Mucosa of stomach (tissue), 1 donor: ENCODE data around the gene MAN1B1.

Source experiments
- H3K27me3 ChIP-seq: one replicate; pipeline ENCODE4 v1.7.0; 2013; ENCODE audit warnings: mild to moderate bottlenecking, low read length; ENCODE audit not compliant: control insufficient read depth, insufficient read depth
- H3K36me3 ChIP-seq: one replicate; pipeline ENCODE4 v1.7.0; 2013; ENCODE audit warnings: low read length; ENCODE audit not compliant: control insufficient read depth, insufficient read depth
- H3K4me1 ChIP-seq: one replicate; pipeline ENCODE4 v1.7.0; 2013; ENCODE audit warnings: mild to moderate bottlenecking, low read length; ENCODE audit not compliant: control insufficient read depth, insufficient read depth
- H3K4me3 ChIP-seq: one replicate; pipeline ENCODE4 v1.7.0; 2013; ENCODE audit warnings: low read length
- H3K9ac ChIP-seq: one replicate; pipeline ENCODE4 v1.7.0; 2013; ENCODE audit warnings: mild to moderate bottlenecking, low read length, moderate library complexity
- H3K9me3 ChIP-seq: one replicate; pipeline ENCODE4 v1.7.0; 2013; ENCODE audit warnings: mild to moderate bottlenecking, low read length, moderate library complexity; ENCODE audit not compliant: control insufficient read depth
- donor health status: Pancreatic carcinoma.

MAN1B1 gene

GRCh38 chr9:137045294-137046087 lies 41.3 kb upstream of the MAN1B1 start:
- H3K27me3 ChIP-seq, result peaks cover 18% of the 10 kb centered on the region
- no peaks in the 10 kb centered on the region for H3K9me3 ChIP-seq
- peaks cover 36% of the 10 kb centered on the region for H3K4me1 ChIP-seq
- H3K36me3 ChIP-seq, result no peaks in the 10 kb centered on the region
- H3K4me3 ChIP-seq, result peak overlapping the region; percentile 71
- peak overlapping the region; percentile 61 for H3K9ac ChIP-seq

- Histone ChIP-seq H3K9me3 (no peaks in the 10 kb centered on the region), H3K27me3 (peaks cover 18% of the 10 kb centered on the region), H3K4me3 (peak within 1 kb of the TSS; percentile 71), H3K4me1 (peaks cover 36% of the 10 kb centered on the region), H3K9ac (peak within 1 kb of the TSS; percentile 61), H3K36me3 (no peaks in the 10 kb centered on the region)
Measured at GRCh38 chr9:137046088-137046787, 40.5 kb upstream of the MAN1B1 start, which contains the start of gene NPDC1. TSS of gene NPDC1 (minus strand) at chr9:137046177. CDS start at chr9:137045989, 188 bp downstream.

GRCh38 chr9:137048655-137049543 lies 37.9 kb upstream of the MAN1B1 start:
- Histone ChIP-seq H3K4me1 (peaks cover 30% of the 10 kb centered on the region), H3K4me3 (no peak overlapping the region), H3K9ac (no peak overlapping the region), H3K36me3 (no peaks in the 10 kb centered on the region), H3K27me3 (peaks cover 30% of the 10 kb centered on the region), H3K9me3 (no peaks in the 10 kb centered on the region)

GRCh38 chr9:137049544-137050449 lies 37.0 kb upstream of the MAN1B1 start:
- Histone ChIP-seq H3K27me3 (peaks cover 34% of the 10 kb centered on the region), H3K4me1 (peaks cover 29% of the 10 kb centered on the region), H3K9me3 (no peaks in the 10 kb centered on the region), H3K4me3 (no peak overlapping the region), H3K9ac (no peak overlapping the region), H3K36me3 (no peaks in the 10 kb centered on the region)

GRCh38 chr9:137050570-137050969 lies 36.2 kb upstream of the MAN1B1 start:
- H3K9ac ChIP-seq, result no peak overlapping the region
- H3K4me1 ChIP-seq, result peaks cover 31% of the 10 kb centered on the region
- no peak overlapping the region for H3K4me3 ChIP-seq
- peaks cover 34% of the 10 kb centered on the region for H3K27me3 ChIP-seq
- no peaks in the 10 kb centered on the region for H3K36me3 ChIP-seq
- no peaks in the 10 kb centered on the region for H3K9me3 ChIP-seq

GRCh38 chr9:137051145-137051724 lies 35.5 kb upstream of the MAN1B1 start:
- H3K9ac ChIP-seq, result no peak overlapping the region

GRCh38 chr9:137052293-137052692 lies 34.5 kb upstream of the MAN1B1 start:
- no peaks in the 10 kb centered on the region for H3K9me3 ChIP-seq
- H3K36me3 ChIP-seq, result no peaks in the 10 kb centered on the region
- H3K4me1 ChIP-seq, result peaks cover 41% of the 10 kb centered on the region
- H3K4me3 ChIP-seq, result no peak overlapping the region
- H3K27me3 ChIP-seq, result peaks cover 32% of the 10 kb centered on the region
- H3K9ac ChIP-seq, result no peak overlapping the region

More at GRCh38 chr9:137051145-137051724, 35.5 kb upstream of the MAN1B1 start:
- Histone ChIP-seq H3K4me3 (no peak overlapping the region), H3K27me3 (peaks cover 34% of the 10 kb centered on the region), H3K9me3 (no peaks in the 10 kb centered on the region), H3K4me1 (peaks cover 37% of the 10 kb centered on the region), H3K36me3 (no peaks in the 10 kb centered on the region)

GRCh38 chr9:137052998-137053943 lies 33.5 kb upstream of the MAN1B1 start:
- no peaks in the 10 kb centered on the region for H3K9me3 ChIP-seq
- no peaks in the 10 kb centered on the region for H3K36me3 ChIP-seq
- peaks cover 27% of the 10 kb centered on the region for H3K27me3 ChIP-seq
- peak overlapping the region; percentile 55 for H3K9ac ChIP-seq
- peaks cover 47% of the 10 kb centered on the region for H3K4me1 ChIP-seq
- H3K4me3 ChIP-seq, result no peak overlapping the region

GRCh38 chr9:137053944-137054931 lies 32.5 kb upstream of the MAN1B1 start, which contains the start of gene ENTPD2:
TSS of gene ENTPD2 (minus strand) at chr9:137054061. CDS start at chr9:137053997, 64 bp downstream.
- Histone ChIP-seq H3K36me3 (no peaks in the 10 kb centered on the region), H3K9me3 (no peaks in the 10 kb centered on the region), H3K27me3 (peaks cover 25% of the 10 kb centered on the region), H3K9ac (peak within 1 kb of the TSS; percentile 73), H3K4me1 (peaks cover 47% of the 10 kb centered on the region), H3K4me3 (no peak within 1 kb of the TSS)
